GM21423 (cell line): ENCODE measurements around the gene ABLIM2.

Source experiments
- ATAC-seq: cut with Tn5 transposase; IDR thresholded peaks from one replicate; pipeline ENCODE4 v1.9.1; 2021; ENCODE audit warnings: mild to moderate bottlenecking, moderate library complexity; ENCODE audit not compliant: unreplicated experiment

Gene ABLIM2

GRCh38 chr4:7990807-7991459 is 167.7 kb downstream of the ABLIM2 start:
- ATAC-seq = no peak

- ATAC-seq = no peak
Measured at GRCh38 chr4:7989654-7990053, 169.0 kb downstream of the ABLIM2 start.

GRCh38 chr4:7988437-7988836 is 170.2 kb downstream of the ABLIM2 start:
- ATAC-seq = no peak

DNA sequence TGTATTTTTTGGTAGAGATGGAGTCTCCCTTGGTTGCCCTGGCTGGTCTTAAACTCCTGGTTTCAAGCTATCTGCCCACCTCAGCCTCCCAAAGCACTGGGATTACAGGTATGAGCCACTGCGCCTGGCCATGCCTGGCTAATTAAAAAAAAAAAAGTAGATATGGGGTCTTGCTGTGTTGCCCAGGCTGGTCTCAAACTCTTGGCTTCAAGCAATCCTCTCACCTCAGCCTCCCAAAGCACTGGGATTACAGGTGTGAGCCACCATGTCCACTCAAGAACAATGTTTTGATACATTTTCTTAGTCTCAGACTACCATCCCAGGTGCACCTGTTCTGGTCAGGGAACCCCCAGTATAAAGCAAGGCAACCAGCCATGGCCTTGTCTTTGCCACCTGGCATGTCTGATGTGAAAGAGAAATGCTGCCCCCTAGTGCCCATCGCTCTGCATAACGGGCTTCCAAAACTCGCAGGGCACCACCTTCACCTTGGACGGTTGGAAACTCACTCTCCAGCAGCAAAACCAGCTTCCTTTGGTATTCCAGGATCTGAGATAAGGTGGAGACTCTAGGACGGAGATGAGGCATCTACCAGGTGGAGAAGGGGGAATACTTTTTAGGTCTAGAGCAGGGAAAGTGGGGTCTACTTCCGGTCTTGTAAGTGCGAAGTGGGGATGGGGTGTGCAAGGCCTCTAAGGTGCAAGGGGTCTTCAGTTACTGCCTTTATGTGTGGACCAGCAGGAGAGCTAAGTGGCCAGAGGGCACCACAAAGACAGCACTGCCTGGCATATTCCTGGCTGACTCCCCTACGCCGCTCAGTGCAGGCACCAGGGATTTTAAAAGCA is 171.2 kb downstream of the ABLIM2 start:
- ATAC-seq = peak; percentile 88

GRCh38 chr4:7985891-7986441 is 172.6 kb downstream of the ABLIM2 start:
- no peak for ATAC-seq

GRCh38 chr4:7985072-7985471 is 173.5 kb downstream of the ABLIM2 start:
- ATAC-seq = no peak

GRCh38 chr4:7984286-7984925 is 174.2 kb downstream of the ABLIM2 start:
- no peak for ATAC-seq

- no peak for ATAC-seq
Measured at GRCh38 chr4:7983296-7983695, 175.3 kb downstream of the ABLIM2 start.

DNA sequence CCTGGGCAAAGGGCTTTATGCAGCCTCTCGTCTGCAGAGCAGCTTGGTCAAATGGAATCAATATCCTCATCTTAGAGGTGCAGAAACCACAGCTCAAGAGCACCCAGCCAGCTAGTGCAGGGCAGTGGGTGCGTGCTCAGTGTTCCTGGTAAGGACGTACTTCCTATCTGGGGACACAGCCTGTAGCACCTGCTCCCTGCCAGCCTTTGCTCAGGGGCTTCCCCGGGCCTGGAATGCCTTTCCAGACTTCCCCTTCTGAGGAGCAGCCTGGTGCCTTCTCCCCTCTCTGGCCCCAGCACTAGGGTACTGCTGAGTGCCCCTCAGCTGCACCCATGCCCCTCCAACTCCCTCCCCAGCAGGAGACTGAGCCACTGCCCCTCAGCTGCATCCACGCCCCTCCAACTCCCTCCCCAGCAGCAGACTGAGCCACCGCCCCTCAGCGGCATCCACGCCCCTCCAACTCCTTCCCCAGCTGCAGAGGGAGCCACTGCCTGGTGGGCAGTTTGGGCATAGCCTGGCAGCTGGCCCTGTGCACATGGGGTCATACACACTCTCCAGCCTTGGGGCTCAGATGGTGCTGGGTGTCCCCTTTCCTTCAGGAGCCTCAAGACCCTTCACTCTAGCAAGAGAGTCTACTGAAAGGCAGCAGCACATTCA is 176.7 kb downstream of the ABLIM2 start:
- no peak for ATAC-seq

GRCh38 chr4:7980036-7980435 is 178.6 kb downstream of the ABLIM2 start:
- ATAC-seq = no peak

GRCh38 chr4:7979652-7979968 is 179.0 kb downstream of the ABLIM2 start:
- no peak for ATAC-seq

GRCh38 chr4:7978907-7979651 is 179.5 kb downstream of the ABLIM2 start:
- ATAC-seq = no peak

DNA sequence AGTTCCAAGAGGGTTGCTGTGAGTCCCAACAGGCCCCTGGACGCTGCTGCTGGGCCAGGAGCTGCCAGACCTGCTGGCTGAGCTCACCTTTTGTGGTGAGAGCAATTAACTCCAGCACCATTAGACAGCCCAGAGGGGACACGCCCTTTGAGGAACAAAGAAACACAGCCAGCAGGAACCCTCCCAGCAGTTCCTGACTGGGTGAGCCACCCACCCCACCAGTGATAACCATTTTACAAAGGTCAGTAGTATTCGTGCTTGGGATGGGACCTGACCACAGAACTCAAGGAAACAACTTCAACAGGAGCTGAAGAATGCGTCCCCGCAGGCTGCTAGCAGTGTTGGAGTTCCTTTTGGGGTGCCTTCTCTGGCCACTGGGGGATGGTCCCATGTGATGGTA is 180.1 kb downstream of the ABLIM2 start:
- no peak for ATAC-seq

DNA sequence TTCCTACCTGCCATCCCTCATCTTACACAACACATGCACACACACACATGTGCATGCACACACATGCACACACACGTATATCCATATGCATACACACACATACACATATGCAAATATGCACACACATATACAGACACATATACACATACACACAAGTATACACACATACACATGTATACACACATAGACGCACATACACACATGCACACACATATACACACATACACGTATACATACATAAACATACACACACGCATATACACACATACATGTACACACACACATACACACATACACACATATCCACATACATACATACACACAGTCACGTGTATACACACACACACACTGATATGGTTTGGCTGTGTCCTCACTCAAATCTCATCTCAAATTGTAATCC is 182.0 kb downstream of the ABLIM2 start:
- no peak for ATAC-seq

DNA sequence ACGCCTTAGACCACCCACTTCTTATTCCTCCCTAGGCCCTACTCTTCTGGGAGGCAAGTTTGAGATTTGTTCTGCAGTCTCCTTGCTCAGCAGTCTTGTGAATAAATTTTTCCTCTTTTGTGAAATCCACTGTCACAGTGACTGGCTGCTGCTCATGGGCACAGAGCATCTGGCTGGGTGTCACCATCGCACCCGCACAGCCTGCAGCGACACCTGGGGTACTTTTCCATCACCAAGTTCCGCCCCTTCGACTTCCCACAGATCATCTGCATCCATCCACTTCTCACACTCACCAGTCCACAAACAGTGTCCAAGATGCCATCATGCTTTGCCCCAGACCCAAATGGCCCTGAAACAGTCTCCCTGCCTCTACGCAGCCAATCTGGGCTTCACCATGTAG is 182.6 kb downstream of the ABLIM2 start:
- no peak for ATAC-seq

GRCh38 chr4:7974425-7974824 is 184.2 kb downstream of the ABLIM2 start:
- no peak for ATAC-seq

- ATAC-seq = no peak
Measured at GRCh38 chr4:7973545-7973981, 185.1 kb downstream of the ABLIM2 start.

GRCh38 chr4:7971881-7972500 is 186.6 kb downstream of the ABLIM2 start:
- ATAC-seq = no peak

DNA sequence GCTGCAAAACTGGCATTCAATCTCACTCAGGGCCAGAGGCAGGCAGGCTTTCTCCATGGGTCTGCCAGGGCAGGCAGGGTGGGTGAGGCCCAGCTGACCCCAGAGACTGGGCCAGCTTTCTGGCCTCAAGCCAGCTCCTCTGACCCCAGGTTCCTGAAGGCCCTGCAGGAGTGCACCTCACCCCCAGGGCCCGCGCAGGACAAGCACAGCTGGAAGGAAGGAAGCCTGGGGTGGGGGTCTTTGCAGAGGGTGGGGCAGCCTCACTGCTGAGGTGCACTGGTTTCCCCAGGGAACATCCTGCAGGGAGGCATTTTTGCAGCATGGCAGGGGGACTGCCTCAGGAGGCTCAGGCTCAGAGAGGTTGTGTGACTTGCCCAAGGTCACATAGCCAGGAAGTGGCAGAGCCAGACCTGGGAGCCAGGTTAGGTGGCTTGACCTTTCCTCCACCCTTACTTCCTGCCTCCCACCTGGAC is 187.4 kb downstream of the ABLIM2 start:
- no peak for ATAC-seq

DNA sequence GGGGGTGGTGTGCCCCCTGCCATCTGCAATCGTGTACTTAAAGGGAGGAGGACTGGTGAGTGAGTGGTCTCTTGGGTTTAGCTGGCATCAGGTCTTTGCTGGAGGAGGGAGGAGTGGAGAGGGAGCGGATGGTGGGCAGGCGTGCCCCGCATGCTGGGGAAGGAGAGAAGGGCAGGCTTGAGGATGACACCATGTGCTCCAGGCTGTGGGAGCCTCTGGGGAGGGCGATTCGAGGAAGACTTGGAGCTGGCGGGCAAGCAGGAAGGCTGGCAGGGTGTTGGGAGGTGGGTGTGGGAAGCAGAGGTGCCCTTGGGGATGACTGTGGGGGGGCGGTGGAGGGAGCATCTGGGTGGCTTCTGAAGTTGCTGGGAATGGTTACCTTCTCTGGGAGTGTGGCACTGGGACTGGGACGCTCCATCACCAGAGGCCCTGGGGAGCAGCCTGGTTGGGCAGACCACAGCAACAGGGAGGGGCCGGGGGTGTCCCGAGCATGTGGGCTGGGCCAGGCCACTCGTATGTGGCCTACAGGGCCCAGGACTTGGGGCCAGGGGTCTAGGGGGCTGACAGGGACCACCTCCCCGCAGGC is 188.2 kb downstream of the ABLIM2 start:
- ATAC-seq = peak; percentile 4
